Stimulated activated CD4-positive, alpha-beta T cell treated with anti-CD3 and anti-CD28 coated beads, Interleukin-12 subunit alpha, Interleukin-12 subunit beta, amount 100 ng/mL, for 4 hours (primary cell): ENCODE results near the gene MIF4GD.
A peak's percentile ranks its signal among the peaks of the same experiment; 100 is the strongest.
"Not testable (repeated sequence)": the region's sequence is repeated elsewhere in the genome, so short reads cannot be mapped to it uniquely, and the experiment has no call there.

ENCODE experiments used
- DNase-seq: peaks from one replicate; pipeline ENCODE4 v3.0.0-alpha.2; 2020

MIF4GD gene

DNA sequence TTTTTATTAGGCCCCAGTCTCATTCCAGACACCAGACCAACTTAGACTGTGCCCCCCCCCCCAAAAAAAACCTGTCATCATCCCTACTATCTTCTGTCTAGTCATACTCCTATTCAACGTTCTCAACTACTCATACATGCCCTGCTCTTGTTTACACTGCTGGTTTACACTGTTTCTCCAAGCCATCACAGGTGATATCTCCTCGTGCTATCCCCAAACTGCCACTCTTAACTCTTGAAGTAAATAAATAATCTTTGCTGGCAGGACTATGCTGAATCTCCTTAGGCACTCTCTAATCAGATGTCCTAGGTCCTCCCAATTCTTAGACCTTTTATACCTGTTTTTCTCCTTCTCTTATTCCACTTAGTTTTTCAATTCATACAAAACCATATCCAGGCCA lies 13.8 kb downstream of the MIF4GD start:
- DNase-seq: not testable (repeated sequence)

DNA sequence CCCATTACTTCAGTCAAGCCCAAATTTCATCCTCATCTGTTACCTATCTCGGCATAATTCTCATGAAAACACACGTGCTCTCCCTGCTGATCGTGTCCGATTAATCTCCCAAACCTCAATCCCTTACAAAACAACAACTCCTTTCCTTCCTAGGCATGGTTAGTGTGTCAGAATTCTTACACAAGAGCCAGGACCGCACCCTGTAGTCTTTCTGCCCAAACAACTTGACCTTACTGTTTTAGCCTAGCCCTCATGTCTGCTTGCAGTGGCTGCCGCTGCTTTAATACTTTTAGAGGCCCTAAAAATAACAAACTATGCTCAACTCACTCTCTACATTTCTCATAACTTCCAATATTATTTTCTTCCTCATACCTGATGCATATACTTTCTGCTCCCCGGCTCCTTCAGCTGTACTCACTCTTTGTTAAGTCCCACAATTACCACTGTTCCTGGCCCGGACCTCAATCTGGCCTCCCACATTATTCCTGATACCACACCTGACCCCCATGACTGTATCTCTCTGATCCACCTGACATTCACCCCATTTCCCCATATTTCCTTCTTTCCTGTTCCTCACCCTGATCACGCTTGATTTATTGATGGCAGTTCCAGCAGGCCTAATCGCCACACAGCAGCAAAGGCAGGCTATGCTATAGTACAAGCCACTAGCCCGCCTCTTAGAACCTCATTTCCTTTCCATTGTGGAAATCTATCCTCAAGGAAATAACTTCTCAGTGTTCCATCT lies 14.9 kb downstream of the MIF4GD start:
- not testable (repeated sequence) for DNase-seq

DNA sequence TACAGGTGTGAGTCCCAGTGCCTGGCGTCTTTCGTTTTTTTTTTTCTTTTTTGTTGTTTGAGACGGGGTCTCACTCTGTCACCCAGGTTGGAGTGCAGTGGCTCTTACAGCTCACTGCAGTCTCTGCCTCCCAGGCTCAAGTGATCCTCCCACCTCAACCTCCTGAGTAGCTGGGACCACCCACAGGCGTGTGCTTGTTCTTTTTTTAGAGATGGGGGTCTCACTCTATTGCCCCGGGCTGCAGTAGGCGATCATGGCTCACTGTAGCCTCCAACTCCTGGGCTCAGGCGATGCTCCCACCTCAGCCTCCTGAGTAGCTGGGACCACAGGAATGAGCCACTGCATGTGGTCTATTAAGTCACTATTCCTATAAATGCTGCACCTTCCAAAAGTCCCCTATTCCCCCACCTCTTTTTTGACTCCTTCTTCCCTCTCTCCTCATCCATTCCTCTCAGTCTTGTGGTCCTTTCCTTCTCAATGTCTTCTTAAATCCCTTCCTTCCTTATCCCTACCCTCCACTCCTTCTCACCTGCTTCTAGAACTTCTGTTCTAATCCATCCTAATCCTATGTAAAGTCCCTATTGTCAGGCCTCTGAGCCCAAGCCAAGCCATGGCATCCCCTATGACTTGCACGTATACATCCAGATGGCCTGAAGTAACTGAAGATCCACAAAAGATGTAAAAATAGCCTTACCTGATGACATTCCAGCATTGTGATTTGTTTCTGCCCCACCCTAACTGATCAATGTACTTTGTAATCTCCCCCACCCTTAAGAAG lies 18.8 kb downstream of the MIF4GD start:
- DNase-seq: no peak

DNA sequence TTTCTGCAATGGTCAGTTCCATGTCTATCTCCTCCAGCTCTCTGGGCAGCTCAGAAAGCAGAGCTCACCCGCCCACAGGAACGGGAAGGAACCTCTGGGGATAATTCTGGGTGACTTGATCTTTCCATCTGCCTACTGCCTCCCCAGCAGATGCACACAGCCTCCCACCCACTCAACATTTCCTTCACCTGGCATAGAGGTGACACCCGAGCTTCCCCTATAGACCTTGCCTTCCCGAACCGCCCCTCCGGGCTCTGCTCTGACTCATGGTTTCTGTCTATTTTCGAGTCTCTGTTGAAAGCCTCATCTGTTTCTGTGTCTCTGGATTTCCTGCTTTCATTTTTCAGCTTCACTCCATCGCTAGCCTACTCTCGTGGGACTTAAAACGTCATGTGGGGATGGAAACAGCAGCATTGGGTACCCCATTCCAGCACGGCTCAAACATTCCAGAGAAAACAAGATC lies 21.0 kb downstream of the MIF4GD start:
- peak; percentile 78 for DNase-seq

DNA sequence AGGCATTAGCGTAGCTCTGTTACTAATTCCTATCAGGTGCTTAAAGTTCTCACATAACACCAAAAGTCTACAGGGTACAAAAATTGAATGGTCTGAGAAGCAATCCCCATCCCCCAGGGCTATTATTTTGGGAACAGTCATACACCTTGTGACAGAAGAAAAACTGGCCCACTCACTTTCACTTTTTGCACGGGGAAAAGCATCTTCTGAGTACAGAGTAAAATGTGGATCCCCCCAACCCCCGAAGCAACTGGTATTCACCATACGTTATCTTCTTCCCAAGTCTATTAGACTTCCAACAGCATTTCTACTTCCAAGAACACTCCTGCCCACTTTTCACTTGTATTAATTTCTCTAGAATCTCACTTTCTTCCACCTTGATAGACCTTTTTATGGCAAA lies 21.5 kb downstream of the MIF4GD start:
- DNase-seq: no peak

DNA sequence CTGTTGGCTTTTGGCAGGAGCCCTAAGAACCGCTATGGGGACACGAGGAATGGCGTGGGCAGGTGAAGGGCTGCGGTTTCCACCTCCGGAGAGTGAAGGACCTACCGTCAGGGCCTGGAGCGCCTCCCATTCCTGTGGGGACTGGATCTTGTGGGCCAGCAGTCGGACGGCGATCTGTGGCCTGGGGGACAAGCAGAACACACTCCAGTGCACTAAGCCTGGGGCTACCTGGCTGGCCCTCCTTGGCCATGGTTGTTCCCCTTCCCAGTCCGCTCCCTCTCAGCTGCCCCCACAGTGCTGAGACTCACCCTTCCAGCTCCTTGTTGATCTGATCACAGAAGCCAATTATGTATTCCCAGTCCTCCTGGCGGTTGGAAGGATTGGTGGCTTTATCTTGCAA lies 24.6 kb downstream of the MIF4GD start:
- DNase-seq: no peak

DNA sequence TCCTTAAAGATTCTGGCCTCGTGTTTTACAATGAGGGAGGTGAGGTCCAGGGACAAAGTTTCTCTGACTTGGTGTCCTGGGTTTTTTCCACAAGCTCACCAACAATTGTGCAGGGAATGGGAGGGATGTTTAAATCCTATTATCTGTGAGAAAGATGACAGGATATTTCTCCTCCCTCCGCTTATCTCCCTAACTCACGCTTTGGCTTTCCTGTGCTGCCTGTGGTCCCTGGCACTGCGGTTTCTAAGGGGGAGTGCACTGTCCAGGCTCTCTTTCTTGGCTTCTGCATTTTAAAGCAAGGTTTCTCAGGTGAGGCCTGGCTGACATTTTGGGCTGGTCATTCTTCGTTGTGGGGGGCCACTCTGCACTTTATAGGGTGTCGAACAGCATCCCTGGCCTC lies 26.0 kb downstream of the MIF4GD start:
- DNase-seq: no peak

DNA sequence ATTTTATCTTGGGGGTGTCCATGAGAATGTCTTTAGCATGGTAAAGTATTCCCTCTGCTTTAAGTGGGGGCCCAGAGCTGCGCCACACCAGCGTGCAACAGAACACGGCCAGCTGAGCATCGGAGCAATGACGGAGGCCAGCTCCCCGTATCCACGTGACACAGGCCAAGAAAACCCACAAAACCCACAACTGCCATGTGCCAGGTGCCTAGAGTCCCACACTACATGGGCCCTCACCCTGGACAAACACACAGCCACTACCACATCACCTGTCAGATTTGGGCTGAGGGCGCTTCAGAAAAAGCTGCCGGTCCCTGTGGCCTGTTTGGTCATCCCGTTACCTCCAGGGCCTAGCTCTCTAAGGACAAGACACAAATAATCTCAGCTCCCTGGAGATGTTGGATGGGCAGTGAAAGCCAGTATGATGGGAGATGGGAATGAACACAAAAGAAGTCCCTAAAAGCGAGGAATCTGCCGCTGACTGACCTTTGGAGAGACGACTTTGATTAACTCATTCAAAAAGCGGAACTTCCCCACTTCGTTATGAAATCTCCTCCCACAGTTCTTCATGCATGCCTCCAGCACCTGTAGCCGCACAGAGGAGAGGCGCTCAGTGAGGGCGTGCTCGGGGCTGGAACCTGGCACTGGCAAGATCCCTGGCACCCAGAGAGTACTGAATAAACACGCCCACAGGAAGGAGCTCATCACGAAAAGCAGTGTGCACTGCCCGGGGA lies 26.7 kb downstream of the MIF4GD start:
- no peak for DNase-seq

DNA sequence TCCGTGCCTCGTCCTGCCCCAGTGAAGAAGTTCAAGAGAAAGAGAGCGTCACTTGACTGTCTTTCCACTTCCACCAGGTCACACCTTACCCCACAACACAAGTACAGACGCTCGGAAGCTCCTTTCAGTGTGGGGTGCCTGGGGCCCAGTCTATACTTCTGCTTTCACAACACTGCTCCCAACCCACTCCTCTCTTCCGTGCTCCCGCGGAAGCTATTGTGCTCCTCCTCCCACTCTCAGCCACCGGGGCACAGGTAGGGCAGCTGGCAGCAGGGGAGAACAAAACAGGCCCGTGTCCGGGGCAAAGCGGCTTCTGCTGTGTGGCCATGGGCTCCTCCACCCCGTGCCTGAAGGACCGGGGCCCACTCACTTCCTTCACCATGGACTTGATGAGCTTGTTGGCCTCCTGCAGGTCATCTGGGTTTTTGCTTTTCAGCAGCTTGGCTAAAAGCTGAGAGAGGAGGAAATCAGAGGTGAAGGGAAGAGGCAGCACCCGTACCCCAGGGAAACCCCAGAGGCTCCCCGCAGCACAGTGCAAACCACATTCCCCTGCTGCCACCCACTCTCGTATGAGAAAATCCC lies 28.5 kb downstream of the MIF4GD start:
- DNase-seq: no peak

DNA sequence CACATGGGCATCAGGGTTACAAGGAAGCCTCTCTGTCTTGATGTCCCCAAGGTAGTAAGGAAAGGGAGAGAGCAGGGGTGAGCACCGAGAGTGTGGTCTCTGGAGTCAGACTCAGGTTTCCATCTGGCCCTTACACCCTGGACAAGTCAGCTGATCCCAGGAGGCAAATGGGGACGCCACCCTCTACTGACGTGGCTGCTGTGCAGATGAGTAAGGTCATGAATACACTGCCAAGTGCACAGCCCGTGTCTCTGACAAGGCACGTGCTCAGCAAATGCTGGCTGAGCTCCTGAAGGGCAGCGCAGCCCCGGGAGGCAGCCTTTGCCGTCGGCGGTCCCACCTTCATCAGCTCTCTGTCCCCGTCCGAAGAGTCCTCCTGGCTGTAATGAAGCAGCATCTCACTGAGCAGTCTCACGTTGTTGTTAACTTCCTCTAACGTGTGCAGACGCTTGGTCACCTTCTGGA lies 29.0 kb downstream of the MIF4GD start:
- DNase-seq: no peak

DNA sequence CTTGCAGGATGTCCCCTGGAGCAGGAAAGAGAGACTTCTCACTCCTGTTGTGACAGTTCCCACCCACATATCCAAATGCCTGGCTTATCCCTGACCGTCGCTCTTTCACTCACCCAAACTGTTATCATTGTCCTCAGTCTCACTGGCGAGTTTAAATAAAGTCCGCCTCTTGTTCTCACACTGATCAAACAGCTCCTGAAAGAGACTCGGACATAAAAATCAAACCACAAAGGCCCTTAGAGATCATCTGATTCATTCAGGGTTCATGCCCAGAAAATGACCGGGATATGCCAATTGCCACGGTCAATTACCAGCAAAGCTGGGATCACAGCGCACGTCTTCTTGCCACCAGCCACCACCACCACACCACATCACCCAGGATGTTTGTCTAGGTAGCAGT lies 29.5 kb downstream of the MIF4GD start:
- no peak for DNase-seq

DNA sequence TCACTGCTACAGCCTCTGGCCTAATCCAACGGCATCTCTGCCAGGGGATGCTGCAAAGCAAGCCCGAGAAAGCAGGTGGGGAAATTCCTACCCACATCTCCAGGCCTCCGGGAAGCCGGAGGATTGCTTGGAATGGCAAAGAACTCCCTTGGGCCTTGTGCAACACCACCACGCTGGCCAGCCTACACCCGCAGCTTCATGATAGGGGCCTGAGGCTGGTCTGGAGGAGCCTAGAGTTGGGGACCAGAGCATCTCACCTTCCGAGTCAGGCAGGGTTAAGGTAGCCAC lies 29.9 kb downstream of the MIF4GD start:
- DNase-seq: no peak

DNA sequence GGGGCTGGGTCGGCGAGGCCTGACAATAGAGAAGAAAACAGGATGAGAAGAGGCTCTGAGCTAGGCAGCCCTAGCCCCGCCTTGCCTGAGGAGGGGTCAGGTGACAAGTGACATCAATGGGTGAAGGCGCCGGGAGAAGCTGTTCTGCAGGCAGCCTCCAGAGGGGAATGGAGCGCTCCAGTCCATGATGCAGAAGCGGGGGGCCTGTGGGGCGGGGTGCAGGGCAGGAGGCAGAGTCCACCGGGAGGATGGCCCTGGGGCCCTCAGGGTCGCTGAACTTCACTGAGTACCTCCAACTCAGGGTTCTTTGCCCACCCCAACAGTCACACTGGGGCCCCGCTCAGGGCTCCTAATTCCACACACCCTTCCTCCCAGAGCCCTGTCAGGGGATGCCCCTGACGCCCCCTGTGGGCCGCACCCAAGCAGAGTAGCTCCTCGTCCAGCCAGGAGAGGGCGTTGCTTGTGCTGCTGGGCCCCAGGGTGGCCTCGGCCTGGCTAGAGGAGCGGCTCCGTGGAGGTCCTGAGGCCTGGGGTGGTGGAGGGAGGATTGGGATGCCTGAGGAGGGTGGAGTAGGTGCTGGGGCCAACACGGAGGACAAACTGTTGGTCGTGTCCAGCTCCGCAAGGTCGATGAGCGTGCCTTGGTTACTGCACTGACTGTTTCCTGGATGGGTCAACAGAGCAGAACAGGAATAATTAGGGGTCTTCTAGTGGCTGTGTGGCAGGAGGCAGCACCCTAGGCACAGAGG lies 30.5 kb downstream of the MIF4GD start:
- DNase-seq: peak; percentile 51

DNA sequence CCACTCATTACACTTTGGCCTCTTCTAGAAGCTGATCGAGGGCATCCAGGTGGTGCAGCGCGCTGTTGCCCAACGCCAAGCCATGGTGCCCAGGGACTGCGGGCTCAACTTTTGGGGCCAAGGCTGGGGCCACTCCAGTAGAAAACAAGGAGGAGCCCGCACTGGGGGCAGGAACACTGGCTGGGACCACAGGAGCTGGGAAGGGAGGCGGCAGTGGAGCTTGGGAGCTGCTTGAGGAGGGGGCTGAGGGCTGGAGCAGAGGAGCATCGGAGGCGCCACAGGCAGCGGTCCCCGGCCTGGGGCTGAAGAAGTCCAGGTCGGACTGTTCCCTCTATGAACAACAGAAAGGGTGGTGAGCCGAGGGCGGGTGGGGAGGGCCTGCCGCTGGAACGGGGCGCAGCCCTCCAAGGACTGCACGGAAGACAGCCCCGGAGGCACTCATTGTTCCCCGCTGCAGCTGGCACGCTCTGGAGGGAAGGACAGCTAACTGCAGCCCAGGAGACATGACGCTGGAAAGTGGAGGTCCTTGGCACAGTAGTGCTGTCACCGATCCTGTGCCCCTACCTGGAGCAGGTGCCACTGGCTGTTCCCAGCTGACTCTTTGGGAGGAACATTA lies 31.1 kb downstream of the MIF4GD start:
- DNase-seq: no peak

DNA sequence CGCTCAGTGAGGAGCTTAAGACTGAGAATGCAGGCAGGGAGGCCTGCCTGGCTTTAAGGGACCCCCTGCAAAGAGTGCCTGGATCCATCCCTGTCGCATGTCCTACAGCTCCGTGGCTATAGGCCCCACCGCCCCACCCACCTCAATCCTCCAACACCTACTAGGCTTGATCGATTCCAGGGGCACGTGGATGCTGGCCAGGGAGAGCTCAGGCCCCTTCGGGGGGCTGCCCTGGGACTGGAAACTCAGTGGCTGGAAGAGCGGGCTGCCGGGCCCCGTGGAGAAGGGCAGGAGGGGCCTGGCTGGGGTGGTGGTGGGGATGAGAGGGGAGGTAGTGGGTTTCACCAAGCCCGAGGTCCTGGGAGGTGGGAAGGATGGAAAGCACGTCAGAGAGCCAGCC lies 31.8 kb downstream of the MIF4GD start:
- DNase-seq: no peak

DNA sequence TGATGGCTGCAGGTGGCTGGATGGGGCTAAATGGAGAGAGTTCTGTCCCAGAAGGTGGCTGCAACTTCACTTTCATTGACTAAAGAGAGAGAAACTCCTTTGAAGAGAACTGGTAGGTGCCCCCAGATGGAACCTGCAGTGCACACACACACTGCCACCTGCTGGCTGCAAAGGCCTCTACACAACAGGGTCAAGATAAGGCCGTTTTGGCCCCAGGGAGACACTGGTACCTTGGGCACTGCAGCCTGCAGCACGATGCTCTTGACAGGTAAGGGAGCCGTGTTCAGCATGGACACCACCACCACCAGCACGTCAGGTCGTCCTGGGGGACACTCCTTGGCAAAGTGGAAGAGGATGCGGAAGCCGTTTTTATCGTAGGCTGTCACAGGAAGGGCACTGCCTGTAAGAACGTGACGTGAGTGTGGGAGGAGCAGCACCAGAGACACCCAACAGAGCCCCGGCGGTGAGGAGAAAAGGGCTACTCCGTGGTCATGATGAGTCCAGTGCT lies 32.3 kb downstream of the MIF4GD start:
- DNase-seq: peak; percentile 60

DNA sequence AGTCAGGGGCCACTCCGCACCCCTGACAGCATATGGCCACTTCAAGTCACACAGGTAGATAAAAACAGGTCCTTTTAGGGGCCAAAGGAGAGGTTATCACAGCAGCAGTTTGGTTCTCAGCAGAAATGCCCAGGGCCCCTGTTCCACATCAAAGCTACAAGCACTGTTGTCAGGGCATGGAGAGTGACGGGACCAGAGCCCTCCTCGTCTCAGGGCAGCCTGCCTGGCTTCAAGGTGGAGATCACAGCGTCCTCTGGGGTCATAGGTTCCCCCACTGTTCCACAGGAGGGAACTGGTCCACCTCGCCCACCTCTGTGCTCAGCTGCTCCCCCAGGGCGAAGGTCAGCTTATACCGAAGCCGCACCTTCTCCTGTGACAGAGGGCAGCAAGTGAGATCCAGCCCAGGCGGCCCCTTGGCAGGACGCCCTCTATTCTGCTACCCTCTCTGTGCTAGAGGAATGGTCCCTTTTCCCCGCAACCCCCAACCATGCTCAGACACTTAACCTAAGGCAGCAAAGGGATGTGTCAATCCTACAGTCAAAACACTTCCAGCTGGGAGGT lies 32.9 kb downstream of the MIF4GD start:
- no peak for DNase-seq

DNA sequence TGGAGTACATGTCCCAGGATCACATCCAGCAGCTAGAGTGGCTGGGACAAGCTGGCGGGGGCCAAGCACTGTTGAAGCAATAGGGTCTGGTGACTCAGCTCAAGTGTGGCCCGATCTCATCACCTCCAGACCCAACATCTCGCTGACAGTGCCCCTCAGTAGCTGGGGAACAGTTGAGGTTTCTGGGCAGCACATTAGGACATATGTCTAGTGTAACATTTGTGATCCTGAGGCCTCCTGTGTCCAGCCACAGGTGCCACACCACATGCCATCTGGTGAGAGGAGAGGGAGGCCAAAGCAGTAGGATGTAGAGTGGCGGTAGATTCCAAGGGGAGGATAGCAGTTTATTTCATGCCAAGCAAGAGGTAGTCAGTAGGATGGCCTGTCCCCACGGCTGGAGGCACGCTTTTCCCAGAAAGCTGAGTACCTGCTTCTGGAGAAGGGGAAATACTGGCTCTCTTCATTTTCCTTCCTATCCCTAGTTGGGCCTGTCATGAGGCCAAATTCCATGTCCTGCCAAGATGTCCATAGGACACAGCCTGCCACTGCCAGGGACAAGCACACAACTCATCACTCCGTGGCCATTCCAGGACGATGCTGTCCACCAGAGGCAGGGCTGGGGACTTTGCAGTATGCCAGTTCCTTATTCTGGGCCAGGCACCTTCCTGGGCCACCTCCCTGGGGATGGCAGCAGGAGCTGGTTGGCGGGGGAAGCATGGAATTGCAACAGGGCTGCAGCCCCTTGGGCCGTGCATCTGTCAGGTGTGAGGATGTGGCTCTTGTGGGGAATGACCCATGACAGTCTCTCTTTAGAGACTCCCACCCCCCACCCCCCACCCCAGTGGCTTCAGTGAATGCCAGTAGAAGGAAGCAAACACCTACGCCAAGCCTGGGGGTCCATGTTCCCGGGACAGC lies 33.7 kb downstream of the MIF4GD start:
- DNase-seq: no peak

DNA sequence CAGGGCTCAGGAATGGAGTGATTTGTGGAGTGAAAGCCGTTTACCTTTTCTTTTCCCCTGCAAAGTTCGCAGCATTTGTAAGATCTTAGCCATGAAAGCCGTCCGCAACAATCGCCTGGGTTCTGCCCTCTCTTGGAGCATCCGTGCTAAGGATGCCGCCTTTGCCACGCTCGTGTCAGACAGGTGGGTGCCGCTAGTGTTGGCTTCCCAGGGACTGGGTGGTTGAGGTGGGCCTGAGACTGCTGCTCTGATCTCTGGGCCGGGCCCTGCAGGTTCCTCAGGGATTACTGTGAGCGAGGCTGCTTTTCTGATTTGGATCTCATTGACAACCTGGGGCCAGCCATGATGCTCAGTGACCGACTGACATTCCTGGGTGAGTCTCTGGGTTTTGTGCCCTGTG lies 38.2 kb downstream of the MIF4GD start:
- no peak for DNase-seq

DNA sequence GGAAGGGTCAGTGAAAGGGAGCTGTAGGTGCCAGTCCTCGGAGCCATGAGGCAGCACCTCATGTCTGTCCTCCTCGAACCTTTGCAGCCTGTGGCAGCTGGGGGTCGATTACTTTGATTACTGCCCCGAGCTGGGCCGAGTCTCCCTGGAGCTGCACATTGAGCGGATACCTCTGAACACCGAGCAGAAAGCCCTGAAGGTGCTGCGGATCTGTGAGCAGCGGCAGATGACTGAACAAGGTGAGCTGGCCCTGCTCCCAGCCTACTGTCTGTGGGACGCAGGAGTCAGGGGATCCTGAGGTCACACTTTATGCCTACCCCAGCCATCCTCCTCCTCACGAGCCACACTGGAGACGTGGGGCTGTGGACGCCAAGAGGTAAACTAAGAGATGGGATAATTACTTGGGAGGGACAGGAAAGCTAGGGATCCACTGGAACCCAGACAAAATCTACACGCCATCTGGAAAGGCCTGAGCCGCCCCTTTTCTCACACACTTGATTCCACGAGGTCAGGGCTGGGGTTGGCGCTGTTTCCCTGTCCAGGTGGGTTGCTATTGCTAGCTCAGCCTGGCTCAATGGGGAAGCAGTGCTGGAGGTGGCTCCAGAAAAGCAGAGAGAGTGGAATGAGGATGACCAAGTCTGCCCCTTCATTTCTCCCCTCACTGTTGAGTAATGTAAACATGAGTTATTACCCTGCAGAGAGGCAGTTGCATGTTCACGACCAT lies 39.1 kb downstream of the MIF4GD start:
- no peak for DNase-seq
